ENCODE measurements around the gene IMPG1. TPM values are rescaled to one million over a fixed set of nuclear protein-coding genes. Genes with fewer than 3 reads are reported as not detected.

Gene IMPG1
- total RNA-seq, 6 donors from 2014 or later, result not detected

DNA sequence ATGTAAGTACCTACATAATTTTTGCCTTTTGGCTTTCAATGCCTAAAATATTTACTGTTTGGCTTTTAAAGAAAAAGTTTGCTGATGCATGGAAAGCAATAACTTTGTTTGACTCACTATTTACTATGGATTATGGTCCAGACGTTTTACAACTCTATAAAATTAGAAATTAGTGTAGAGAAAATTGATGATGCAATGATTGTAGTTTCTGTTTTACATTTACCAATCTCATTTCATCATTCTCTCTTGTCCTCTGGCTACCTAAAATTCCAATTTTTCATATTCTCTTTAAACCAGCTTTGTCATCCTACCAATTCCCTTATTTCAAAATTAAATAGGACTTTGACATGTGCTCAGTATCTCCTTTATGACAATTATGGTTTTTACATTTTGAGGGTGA is 131.0 kb downstream of the IMPG1 start:
- H3K27me3 ChIP-seq, result no peaks in the 10 kb centered on the region
- no peak overlapping the region for H3K4me3 ChIP-seq
- TF ChIP-seq, protein P1, sequence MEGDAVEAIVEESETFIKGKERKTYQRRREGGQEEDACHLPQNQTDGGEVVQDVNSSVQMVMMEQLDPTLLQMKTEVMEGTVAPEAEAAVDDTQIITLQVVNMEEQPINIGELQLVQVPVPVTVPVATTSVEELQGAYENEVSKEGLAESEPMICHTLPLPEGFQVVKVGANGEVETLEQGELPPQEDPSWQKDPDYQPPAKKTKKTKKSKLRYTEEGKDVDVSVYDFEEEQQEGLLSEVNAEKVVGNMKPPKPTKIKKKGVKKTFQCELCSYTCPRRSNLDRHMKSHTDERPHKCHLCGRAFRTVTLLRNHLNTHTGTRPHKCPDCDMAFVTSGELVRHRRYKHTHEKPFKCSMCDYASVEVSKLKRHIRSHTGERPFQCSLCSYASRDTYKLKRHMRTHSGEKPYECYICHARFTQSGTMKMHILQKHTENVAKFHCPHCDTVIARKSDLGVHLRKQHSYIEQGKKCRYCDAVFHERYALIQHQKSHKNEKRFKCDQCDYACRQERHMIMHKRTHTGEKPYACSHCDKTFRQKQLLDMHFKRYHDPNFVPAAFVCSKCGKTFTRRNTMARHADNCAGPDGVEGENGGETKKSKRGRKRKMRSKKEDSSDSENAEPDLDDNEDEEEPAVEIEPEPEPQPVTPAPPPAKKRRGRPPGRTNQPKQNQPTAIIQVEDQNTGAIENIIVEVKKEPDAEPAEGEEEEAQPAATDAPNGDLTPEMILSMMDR (IDR thresholded peaks at IDR 0.05), result no peak
- no peak for TF ChIP-seq POLR2A (IDR thresholded peaks at IDR 0.05)
- no peak for TF ChIP-seq EP300 (IDR thresholded peaks at IDR 0.05)
- no peak for TF ChIP-seq POLR2AphosphoS5 (IDR thresholded peaks at IDR 0.05)
- no peak overlapping the region for H3K27ac ChIP-seq
- H3K4me1 ChIP-seq, result no peaks in the 10 kb centered on the region
- WGBS, 2 donors, result 29 to 47% methylated on average over 1 of the region's 1 CpG
- H3K9me3 ChIP-seq, result no peaks in the 10 kb centered on the region
- ATAC-seq (ENCODE audit: low FRiP score in 2 of 2) (no peak), DNase-seq (no peak)
- H3K36me3 ChIP-seq, result no peaks in the 10 kb centered on the region

DNA sequence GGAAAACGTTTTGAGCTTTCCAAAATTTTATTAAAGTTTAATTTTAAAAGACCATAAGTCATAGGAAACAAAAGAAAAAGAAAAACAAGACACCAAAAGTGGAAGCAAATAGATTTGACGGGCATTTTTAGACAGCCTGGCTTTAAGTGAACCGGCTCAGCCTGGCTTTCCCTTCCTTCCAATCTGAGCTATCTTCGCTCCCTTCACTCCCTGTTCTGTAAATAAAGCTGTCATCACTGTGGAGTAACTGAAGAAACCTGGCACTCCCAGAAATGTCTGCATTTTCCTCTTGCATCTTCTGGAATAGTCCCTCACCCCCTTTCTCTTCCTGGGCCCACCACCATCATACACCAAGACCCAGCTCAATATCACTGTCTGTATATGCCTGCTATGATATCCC is 131.9 kb downstream of the IMPG1 start:
- Histone ChIP-seq H3K9me3 (no peaks in the 10 kb centered on the region), H3K27me3 (no peaks in the 10 kb centered on the region), H3K4me1 (peaks cover 0 to under 1% (median 0%) of the 10 kb centered on the region in 4 donors), H3K27ac (no peak overlapping the region), H3K4me3 (no peak overlapping the region), H3K36me3 (no peaks in the 10 kb centered on the region)
- DNase-seq (no peak), ATAC-seq (ENCODE audit: low FRiP score in 2 of 2) (no peak)
- TF ChIP-seq POLR2A (IDR thresholded peaks at IDR 0.05), result no peak
- TF ChIP-seq, protein P1 (IDR thresholded peaks at IDR 0.05), result no peak
- no peak for TF ChIP-seq POLR2AphosphoS5 (IDR thresholded peaks at IDR 0.05)
- no peak for TF ChIP-seq EP300 (IDR thresholded peaks at IDR 0.05)
- 47 to 61% methylated on average over 4 of the region's 4 CpGs for WGBS, 2 donors

DNA sequence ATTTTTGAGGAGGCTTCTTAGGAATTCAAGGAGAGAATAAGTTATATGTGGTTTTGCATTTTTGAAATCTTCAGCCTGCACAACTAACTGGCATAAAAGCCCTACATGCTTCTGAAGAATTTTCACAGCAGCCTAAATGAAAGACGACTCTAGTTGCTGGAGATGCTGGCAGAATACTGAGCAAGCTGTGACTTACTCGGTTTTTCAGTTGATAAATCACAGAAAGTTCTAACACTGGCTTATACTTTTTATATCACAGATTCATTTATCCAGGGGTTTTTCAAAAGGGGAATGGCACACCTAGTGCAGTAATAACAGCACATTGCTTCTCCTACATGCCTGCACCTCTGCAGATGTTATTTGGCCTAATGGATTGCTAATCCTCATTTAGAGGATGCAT is 134.6 kb downstream of the IMPG1 start:
- H3K4me1 ChIP-seq, result peaks cover 10 to 13% (median 12%) of the 10 kb centered on the region in 4 donors
- H3K4me3 ChIP-seq, result no peak overlapping the region
- 69 to 81% methylated on average over 2 of the region's 2 CpGs for WGBS, 2 donors
- no peak for ATAC-seq (ENCODE audit: low FRiP score in 2 of 2)
- no peaks in the 10 kb centered on the region for H3K36me3 ChIP-seq
- no peak for DNase-seq
- no peak for TF ChIP-seq POLR2A (IDR thresholded peaks at IDR 0.05)
- TF ChIP-seq, protein P1 (IDR thresholded peaks at IDR 0.05), result no peak
- no peak for TF ChIP-seq POLR2AphosphoS5 (IDR thresholded peaks at IDR 0.05)
- TF ChIP-seq EP300 (IDR thresholded peaks at IDR 0.05), result no peak
- no peak overlapping the region for H3K27ac ChIP-seq
- H3K27me3 ChIP-seq, result no peaks in the 10 kb centered on the region
- no peaks in the 10 kb centered on the region for H3K9me3 ChIP-seq

DNA sequence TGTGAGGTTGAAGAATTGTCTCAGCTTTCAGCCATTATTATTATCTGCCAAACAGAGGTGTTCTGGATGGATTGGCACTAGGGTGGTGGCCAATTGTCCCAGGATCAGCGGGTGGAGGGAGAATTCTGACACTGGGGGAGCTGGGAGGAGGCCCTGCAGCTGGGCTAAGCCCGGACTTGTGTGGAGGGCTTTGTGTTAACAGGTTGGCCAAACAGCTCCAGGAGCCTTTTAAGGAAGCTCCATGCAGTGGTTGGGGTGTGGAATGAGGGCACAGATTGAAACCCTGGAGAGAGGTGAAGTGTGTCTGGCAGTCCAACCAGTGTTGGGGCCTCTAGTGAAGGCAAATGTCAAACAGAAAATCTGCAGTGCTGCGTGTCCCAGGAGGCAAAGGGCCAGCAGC is 135.8 kb downstream of the IMPG1 start:
- Histone ChIP-seq H3K4me1 (peaks cover 10 to 13% (median 12%) of the 10 kb centered on the region in 4 donors), H3K27ac (no peak overlapping the region), H3K27me3 (no peaks in the 10 kb centered on the region), H3K4me3 (no peak overlapping the region), H3K9me3 (no peaks in the 10 kb centered on the region), H3K36me3 (no peaks in the 10 kb centered on the region)
- no peak for ATAC-seq (ENCODE audit: low FRiP score in 2 of 2)
- TF ChIP-seq POLR2AphosphoS5 (IDR thresholded peaks at IDR 0.05), result no peak
- TF ChIP-seq POLR2A (IDR thresholded peaks at IDR 0.05), result no peak
- TF ChIP-seq, protein P1 (IDR thresholded peaks at IDR 0.05), result no peak
- no peak for TF ChIP-seq EP300 (IDR thresholded peaks at IDR 0.05)
- no peak for DNase-seq
- 84 to 92% methylated on average over 3 of the region's 3 CpGs for WGBS, 2 donors

DNA sequence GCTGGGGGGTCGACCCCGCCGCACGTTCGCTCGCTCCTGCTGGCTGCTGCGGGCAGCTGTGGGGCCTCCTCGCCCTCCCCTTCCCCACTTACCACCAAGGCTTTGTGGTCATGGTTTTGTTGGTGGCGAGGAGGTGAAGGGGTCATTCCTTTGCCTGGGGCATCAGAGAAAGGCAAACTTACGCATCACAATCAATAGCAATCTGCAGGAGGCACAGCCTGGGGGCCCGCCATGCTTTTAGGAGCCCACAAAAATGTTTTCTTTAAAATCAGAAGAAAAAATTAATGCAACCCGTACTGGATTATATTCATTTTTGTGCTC is 137.0 kb downstream of the IMPG1 start:
- Histone ChIP-seq H3K27me3 (no peaks in the 10 kb centered on the region), H3K27ac (no peak overlapping the region), H3K4me3 (peak overlapping the region in 3 of 4 donors; percentile 4 to 41 (median 40)), H3K4me1 (peaks cover 10 to 13% (median 12%) of the 10 kb centered on the region in 4 donors), H3K9me3 (no peaks in the 10 kb centered on the region), H3K36me3 (no peaks in the 10 kb centered on the region)
- TF ChIP-seq POLR2AphosphoS5 (IDR thresholded peaks at IDR 0.05) (no peak), POLR2A (IDR thresholded peaks at IDR 0.05) (no peak), EP300 (IDR thresholded peaks at IDR 0.05) (no peak)
- TF ChIP-seq, protein P1 (IDR thresholded peaks at IDR 0.05), result no peak
- DNase-seq, result no peak
- ATAC-seq (ENCODE audit: low FRiP score in 2 of 2), result no peak
- 32 to 90% methylated on average over 4 to 12 of the region's 12 CpGs for WGBS, 2 donors

Data from upper lobe of left lung (tissue), 6 donors.